Keratinocyte (primary cell): ENCODE data around the gene LRFN4. TPM values are rescaled to one million over a fixed set of nuclear protein-coding genes. Genes with fewer than 3 reads are reported as not detected.

Experiments used
- DNase-seq: peaks from one replicate; pipeline ENCODE4 v3.0.0-alpha.2; 2011; ENCODE audit warnings: low read depth, missing footprints, low spot score
- FAIRE-seq: peaks from 2 replicates; lab custom pipeline; 2011; peaks lifted over from hg19 to GRCh38; lab: Jason Lieb, UNC
- H2AFZ ChIP-seq: 2 replicates; pipeline ENCODE4 v1.6.0; 2012; ENCODE audit warnings: low read length, control low read depth, inconsistent platforms; ENCODE audit not compliant: control insufficient read depth
- H3K27ac ChIP-seq: 2 replicates; pipeline ENCODE4 v1.5.1; 2011; ENCODE audit warnings: low read length; ENCODE audit not compliant: control insufficient read depth, insufficient read depth
- H3K27me3 ChIP-seq: 3 replicates; pipeline ENCODE4 v1.6.0; 2011; ENCODE audit warnings: low read length; ENCODE audit not compliant: control insufficient read depth, insufficient read depth; ENCODE audit errors: extremely low read depth
- H3K36me3 ChIP-seq, 2 experiments: 2 replicates in 1 of 2; 3 replicates in 1 of 2; pipeline ENCODE4 v1.5.1; 2011; ENCODE audit warnings: low read length in 2 of 2, mild to moderate bottlenecking in 1 of 2; ENCODE audit not compliant: control insufficient read depth in 2 of 2, insufficient read depth in 2 of 2; ENCODE audit errors: extremely low read depth in 1 of 2
- H3K4me1 ChIP-seq: 3 replicates; pipeline ENCODE4 v1.5.1; 2011; ENCODE audit warnings: low read length; ENCODE audit not compliant: control insufficient read depth, insufficient read depth; ENCODE audit errors: extremely low read depth
- H3K4me2 ChIP-seq: 3 replicates; pipeline ENCODE4 v1.6.0; 2011; ENCODE audit warnings: low read depth, low read length; ENCODE audit not compliant: control insufficient read depth, insufficient read depth; ENCODE audit errors: extremely low read depth
- H3K4me3 ChIP-seq, 3 experiments: fragments of 200-600 bp in 1 of 3; sonication (generic) in 1 of 3; 2 replicates in 2 of 3; 3 replicates in 1 of 3; pipeline ENCODE4 v1.5.1; 2011 to 2016; ENCODE audit warnings: low read length in 3 of 3, mild to moderate bottlenecking in 3 of 3, control low read depth in 2 of 3, inconsistent platforms in 1 of 3, low read depth in 1 of 3, mixed read lengths in 1 of 3, mixed run types in 1 of 3, moderate library complexity in 1 of 3; ENCODE audit not compliant: control insufficient read depth in 2 of 3, insufficient read depth in 2 of 3; ENCODE audit errors: extremely low read depth in 1 of 3
- H3K79me2 ChIP-seq: 2 replicates; pipeline ENCODE4 v1.6.0; 2012; ENCODE audit warnings: low read length; ENCODE audit not compliant: control insufficient read depth, insufficient read depth
- H3K9ac ChIP-seq: 3 replicates; pipeline ENCODE4 v1.6.0; 2011; ENCODE audit warnings: low read length; ENCODE audit not compliant: control insufficient read depth, insufficient read depth; ENCODE audit errors: extremely low read depth
- H3K9me1 ChIP-seq: 3 replicates; pipeline ENCODE4 v1.6.0; 2011; ENCODE audit warnings: low read length; ENCODE audit not compliant: control insufficient read depth, insufficient read depth; ENCODE audit errors: extremely low read depth
- H3K9me3 ChIP-seq: 2 replicates; pipeline ENCODE4 v1.5.1; 2012; ENCODE audit warnings: low read depth, low read length; ENCODE audit not compliant: control insufficient read depth
- H4K20me1 ChIP-seq: 3 replicates; pipeline ENCODE4 v1.6.0; 2011; ENCODE audit warnings: low read length; ENCODE audit not compliant: control insufficient read depth, insufficient read depth; ENCODE audit errors: extremely low read depth
- EZH2 ChIP-seq: IDR thresholded peaks from one replicate; pipeline ENCODE4 v1.6.1; 2012; ENCODE audit warnings: inconsistent platforms, mild to moderate bottlenecking, low read length, moderate library complexity
- dilution Hi-C: fragments of 300-500 bp; cut with MboI; formaldehyde crosslinking; loops from one replicate; pipeline ENCODE4 v1.7.0; 2020; ENCODE audit warnings: low sequenced_read_pairs; ENCODE audit not compliant: extremely low pct_ligation_motif_present
- polyA plus RNA-seq, 5 experiments: library from polyadenylated mRNA; depleted of rRNA in 3 of 5; stranded (reverse) in 3 of 5; stranded (forward) in 1 of 5; unstranded in 1 of 5; fragments of >200 nt; gene quantifications; 1 replicate in 1 of 5; 2 replicates in 3 of 5; 3 replicates in 1 of 5; pipeline versions ENCODE4 v1.2.1 to v1.2.3, GENCODE V29; 2011 to 2012; ENCODE audit warnings: missing spikeins in 2 of 5, low read depth in 1 of 5, low replicate concordance in 1 of 5
- TF ChIP-seq, protein P1 (sequence below), 3 experiments: IDR thresholded peaks in 1 of 3; conservative IDR thresholded peaks in 1 of 3; optimal IDR thresholded peaks in 1 of 3; 2 replicates in 2 of 3; 3 replicates in 1 of 3; pipeline versions ENCODE3 to v1.5.1; 2011; ENCODE audit warnings: low read length in 3 of 3, mild to moderate bottlenecking in 3 of 3, moderate library complexity in 2 of 3, control low read depth in 1 of 3, inconsistent platforms in 1 of 3; ENCODE audit not compliant: insufficient read depth in 2 of 3; ENCODE audit errors: extremely low read depth in 1 of 3

Gene LRFN4
- polyA plus RNA-seq, 1 donor (not counting 4 experiments of a cell fraction or from before 2014, with no cell fraction given), result 1.1 TPM

DNA sequence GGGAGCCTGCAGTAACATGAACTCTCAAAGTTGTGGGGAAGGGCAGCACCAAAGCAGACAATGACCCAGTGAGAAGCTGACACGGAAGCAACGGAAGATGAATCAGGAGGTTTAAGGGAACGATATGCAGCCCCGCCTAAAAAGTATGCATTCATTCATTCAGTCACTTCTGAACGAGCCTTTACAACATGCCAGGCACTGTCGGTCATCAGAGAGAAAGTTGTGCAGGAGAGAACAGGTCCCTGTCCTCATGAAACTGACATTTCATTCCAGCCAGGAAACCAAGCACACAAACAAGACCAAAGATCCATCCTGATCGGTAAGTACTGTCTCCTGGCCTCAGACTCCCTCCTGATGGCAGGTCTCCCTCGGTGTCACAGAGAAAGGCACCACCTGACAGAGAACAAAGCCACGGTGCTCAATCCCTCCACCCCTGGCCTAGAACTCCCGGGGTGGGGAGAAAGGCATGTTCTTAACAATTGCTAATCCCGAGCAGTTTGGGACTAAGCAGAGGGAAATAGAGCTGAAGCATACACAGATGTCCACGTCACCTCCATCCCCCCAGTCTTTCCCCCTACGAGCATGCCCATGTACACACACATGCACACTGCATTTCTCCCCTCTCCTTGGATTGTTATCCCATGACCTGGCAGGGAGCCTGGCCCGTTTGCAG is 49.3 kb downstream of the LRFN4 start:
- Histone ChIP-seq H3K4me2 (peak overlapping the region; percentile 91), H3K4me1 (peaks cover 31% of the 10 kb centered on the region), H3K4me3 (peak overlapping the region; percentile 60 to 71 (median 70)), H2AFZ (peak overlapping the region; percentile 28), H3K9me1 (peaks cover 2% of the 10 kb centered on the region), H3K36me3 (peaks cover 8 to 10% of the 10 kb centered on the region in 2 experiments), H4K20me1 (no peaks in the 10 kb centered on the region), H3K9ac (peak overlapping the region; percentile 81), H3K27me3 (no peaks in the 10 kb centered on the region), H3K27ac (peak overlapping the region; percentile 91), H3K79me2 (peaks cover 29% of the 10 kb centered on the region), H3K9me3 (no peaks in the 10 kb centered on the region)
- FAIRE-seq, result peak; percentile 90
- dilution Hi-C loops, result no loop called here
- TF ChIP-seq EZH2, result no peak
- TF ChIP-seq, protein P1, sequence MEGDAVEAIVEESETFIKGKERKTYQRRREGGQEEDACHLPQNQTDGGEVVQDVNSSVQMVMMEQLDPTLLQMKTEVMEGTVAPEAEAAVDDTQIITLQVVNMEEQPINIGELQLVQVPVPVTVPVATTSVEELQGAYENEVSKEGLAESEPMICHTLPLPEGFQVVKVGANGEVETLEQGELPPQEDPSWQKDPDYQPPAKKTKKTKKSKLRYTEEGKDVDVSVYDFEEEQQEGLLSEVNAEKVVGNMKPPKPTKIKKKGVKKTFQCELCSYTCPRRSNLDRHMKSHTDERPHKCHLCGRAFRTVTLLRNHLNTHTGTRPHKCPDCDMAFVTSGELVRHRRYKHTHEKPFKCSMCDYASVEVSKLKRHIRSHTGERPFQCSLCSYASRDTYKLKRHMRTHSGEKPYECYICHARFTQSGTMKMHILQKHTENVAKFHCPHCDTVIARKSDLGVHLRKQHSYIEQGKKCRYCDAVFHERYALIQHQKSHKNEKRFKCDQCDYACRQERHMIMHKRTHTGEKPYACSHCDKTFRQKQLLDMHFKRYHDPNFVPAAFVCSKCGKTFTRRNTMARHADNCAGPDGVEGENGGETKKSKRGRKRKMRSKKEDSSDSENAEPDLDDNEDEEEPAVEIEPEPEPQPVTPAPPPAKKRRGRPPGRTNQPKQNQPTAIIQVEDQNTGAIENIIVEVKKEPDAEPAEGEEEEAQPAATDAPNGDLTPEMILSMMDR (optimal IDR thresholded peaks at IDR 0.05 in 1 of 3, IDR thresholded peaks at IDR 0.05 in 1 of 3, conservative IDR thresholded peaks at IDR 0.05 in 1 of 3; ENCODE audit: extremely low read depth in 1 of 3, insufficient read depth in 2 of 3, low read length in 3 of 3), result no peak
- peak; percentile 71 for DNase-seq

DNA sequence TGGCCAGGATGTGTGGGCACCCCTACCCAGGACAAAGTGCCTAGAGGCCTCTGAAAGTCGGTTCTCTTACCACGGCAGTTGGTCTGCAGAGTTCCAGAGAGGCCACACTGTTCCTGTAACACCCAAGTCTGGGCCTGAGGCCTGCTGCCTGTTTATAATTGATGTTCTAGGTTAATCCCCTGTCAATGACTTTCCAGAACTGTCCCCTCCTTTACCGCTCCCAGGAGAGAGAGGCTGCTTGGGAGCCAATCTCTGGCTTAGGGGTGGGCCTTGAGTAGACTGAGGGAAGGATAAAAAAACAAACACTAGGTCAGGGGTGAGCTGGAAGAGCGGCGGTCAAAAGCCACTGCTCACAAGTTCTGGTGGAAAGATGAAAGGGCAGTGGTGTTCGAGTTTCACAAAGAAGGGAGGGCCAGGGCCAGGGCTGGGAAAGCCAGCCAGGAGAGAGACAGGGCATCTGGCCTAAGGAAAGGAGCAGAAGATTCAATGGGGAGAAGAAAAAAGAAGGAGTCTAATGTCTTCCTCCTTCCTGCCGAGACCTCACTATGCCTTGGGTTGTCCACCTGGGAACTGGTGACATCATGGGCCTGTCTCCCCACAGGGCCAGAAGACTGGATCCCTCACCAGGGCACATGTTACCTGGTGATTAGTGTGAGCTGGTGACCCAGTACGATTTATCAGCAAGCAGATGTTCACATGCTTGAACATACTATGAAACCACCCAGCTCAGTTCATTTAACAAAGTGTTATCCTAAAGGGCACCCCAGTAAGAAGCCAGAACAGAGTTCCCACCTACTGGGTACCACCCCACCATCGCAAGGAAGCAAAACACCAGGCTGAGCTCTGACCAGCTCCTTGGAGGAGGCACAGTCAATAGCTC is 51.1 kb downstream of the LRFN4 start:
- Histone ChIP-seq H2AFZ (no peak overlapping the region), H3K4me2 (no peak overlapping the region), H3K4me3 (no peak overlapping the region), H3K9me3 (no peaks in the 10 kb centered on the region), H3K4me1 (peaks cover 31% of the 10 kb centered on the region), H3K27me3 (no peaks in the 10 kb centered on the region), H4K20me1 (no peaks in the 10 kb centered on the region), H3K79me2 (peaks cover 16% of the 10 kb centered on the region), H3K36me3 (peaks cover 2% of the 10 kb centered on the region in 2 experiments), H3K9ac (no peak overlapping the region), H3K27ac (no peak overlapping the region), H3K9me1 (no peaks in the 10 kb centered on the region)
- DNase-seq, result no peak
- TF ChIP-seq EZH2, result no peak
- TF ChIP-seq, protein P1 (optimal IDR thresholded peaks at IDR 0.05 in 1 of 3, IDR thresholded peaks at IDR 0.05 in 1 of 3, conservative IDR thresholded peaks at IDR 0.05 in 1 of 3; ENCODE audit: extremely low read depth in 1 of 3, insufficient read depth in 2 of 3, low read length in 3 of 3), result no peak
- dilution Hi-C loops, result no loop called here
- FAIRE-seq, result no peak
